Measurements from ENCODE around the gene FAM209A. TPM values are rescaled to one million over a fixed set of nuclear protein-coding genes. Genes with fewer than 3 reads are reported as not detected.
A peak's percentile ranks its signal among the peaks of the same experiment; 100 is the strongest.
"Not testable (repeated sequence)": the region's sequence is repeated elsewhere in the genome, so short reads cannot be mapped to it uniquely, and the experiment has no call there.

Gene FAM209A
- total and polyA plus RNA-seq, 10 donors = 0.59 to 4.3 (median 2.0) TPM; not detected in 1

- 73 to 87% (median 80%) methylated on average over 8 of the region's 8 CpGs for WGBS, 5 donors
- Histone ChIP-seq H3K4me3 (no peak overlapping the region), H3K9me3 (no peaks in the 10 kb centered on the region), H3K36me3 (no peaks in the 10 kb centered on the region), H3K4me1 (peaks cover 0 to 16% (median 7%) of the 10 kb centered on the region in 6 donors), H3K27ac (peak overlapping the region in 2 of 8 donors; percentile 50 to 60), H3K27me3 (replicated peaks in 1 of 7) (no peaks in the 10 kb centered on the region)
- intact Hi-C loops (cut with DNase I; ENCODE audit: low total_unique reads) = no loop called here
- no peak for DNase-seq
- TF ChIP-seq CTCF (IDR thresholded peaks at IDR 0.05 in 8 of 11, conservative IDR thresholded peaks at IDR 0.05 in 3 of 11) (no peak), POLR2A (IDR thresholded peaks at IDR 0.05) (no peak), POLR2AphosphoS5 (IDR thresholded peaks at IDR 0.05) (no peak)
Measured at GRCh38 chr20:56552911-56553629, 28.5 kb downstream of the FAM209A start.

- Histone ChIP-seq H3K4me3 (no peak overlapping the region), H3K9me3 (no peaks in the 10 kb centered on the region), H3K27ac (peak overlapping the region in 4 of 8 donors; percentile 23 to 60 (median 50)), H3K36me3 (no peaks in the 10 kb centered on the region), H3K4me1 (peaks cover 0 to 16% (median 7%) of the 10 kb centered on the region in 6 donors), H3K27me3 (replicated peaks in 1 of 7) (no peaks in the 10 kb centered on the region)
- TF ChIP-seq POLR2AphosphoS5 (IDR thresholded peaks at IDR 0.05) = no peak
- no peak for TF ChIP-seq CTCF (IDR thresholded peaks at IDR 0.05 in 8 of 11, conservative IDR thresholded peaks at IDR 0.05 in 3 of 11)
- TF ChIP-seq POLR2A (IDR thresholded peaks at IDR 0.05) = no peak
- DNase-seq = no peak
- intact Hi-C loops (cut with DNase I; ENCODE audit: low total_unique reads) = no loop called here
- 1 to 6% (median 3%) methylated on average over 4 of the region's 4 CpGs for WGBS, 5 donors
Measured at GRCh38 chr20:56554869-56555268, 30.3 kb downstream of the FAM209A start.

GRCh38 chr20:56558968-56559367 is 34.4 kb downstream of the FAM209A start:
- intact Hi-C loops (cut with DNase I; ENCODE audit: low total_unique reads) = no loop called here
- Histone ChIP-seq H3K36me3 (no peaks in the 10 kb centered on the region), H3K4me1 (peaks cover 0 to 15% (median 6%) of the 10 kb centered on the region in 6 donors), H3K4me3 (no peak overlapping the region), H3K9me3 (no peaks in the 10 kb centered on the region), H3K27ac (no peak overlapping the region), H3K27me3 (replicated peaks in 1 of 7) (no peaks in the 10 kb centered on the region)
- 66 to 73% (median 71%) methylated on average over 6 of the region's 6 CpGs for WGBS, 5 donors
- TF ChIP-seq POLR2A (IDR thresholded peaks at IDR 0.05) (no peak), POLR2AphosphoS5 (IDR thresholded peaks at IDR 0.05) (no peak), CTCF (IDR thresholded peaks at IDR 0.05 in 8 of 11, conservative IDR thresholded peaks at IDR 0.05 in 3 of 11) (no peak)
- no peak for DNase-seq

GRCh38 chr20:56564526-56564925 is 40.0 kb downstream of the FAM209A start:
- H3K9me3 ChIP-seq; H3K4me3 ChIP-seq; intact Hi-C loops (cut with DNase I; ENCODE audit: low total_unique reads); H3K27ac ChIP-seq; H3K36me3 ChIP-seq; H3K4me1 ChIP-seq; DNase-seq; H3K27me3 ChIP-seq (replicated peaks in 1 of 7): not testable (repeated sequence)
- 78 to 95% (median 86%) methylated on average over 6 of the region's 6 CpGs for WGBS, 5 donors
